ENCODE results near the gene TMEM198.
A peak's percentile ranks its signal among the peaks of the same experiment; 100 is the strongest.

Gene TMEM198

GRCh38 chr2:219533930-219534661 lies 9.7 kb upstream of the TMEM198 start:
- TF ChIP-seq CTCF (IDR thresholded peaks at IDR 0.05; ENCODE audit: insufficient read depth, low read depth, low read length, missing control alignments): no peak
- H3K4me3 ChIP-seq (ENCODE audit: low read length): no peak overlapping the region
- DNase-seq (ENCODE audit: low read depth): peak; percentile 52

GRCh38 chr2:219536425-219536824 lies 7.4 kb upstream of the TMEM198 start:
- DNase-seq (ENCODE audit: low read depth): no peak
- no peak overlapping the region for H3K4me3 ChIP-seq (ENCODE audit: low read length)
- TF ChIP-seq CTCF (IDR thresholded peaks at IDR 0.05; ENCODE audit: insufficient read depth, low read depth, low read length, missing control alignments): no peak

GRCh38 chr2:219536967-219537366 lies 6.9 kb upstream of the TMEM198 start:
- no peak for DNase-seq (ENCODE audit: low read depth)
- H3K4me3 ChIP-seq (ENCODE audit: low read length): no peak overlapping the region
- TF ChIP-seq CTCF (IDR thresholded peaks at IDR 0.05; ENCODE audit: insufficient read depth, low read depth, low read length, missing control alignments): no peak

- H3K4me3 ChIP-seq (ENCODE audit: low read length): no peak overlapping the region
- no peak for DNase-seq (ENCODE audit: low read depth)
- peak; percentile 11 for TF ChIP-seq CTCF (IDR thresholded peaks at IDR 0.05; ENCODE audit: insufficient read depth, low read depth, low read length, missing control alignments)
Measured at GRCh38 chr2:219537657-219538488, 6.0 kb upstream of the TMEM198 start.

GRCh38 chr2:219538504-219538951 lies 5.3 kb upstream of the TMEM198 start:
- no peak overlapping the region for H3K4me3 ChIP-seq (ENCODE audit: low read length)
- peak; percentile 37 for DNase-seq (ENCODE audit: low read depth)
- no peak for TF ChIP-seq CTCF (IDR thresholded peaks at IDR 0.05; ENCODE audit: insufficient read depth, low read depth, low read length, missing control alignments)

GRCh38 chr2:219538956-219539788 lies 4.7 kb upstream of the TMEM198 start:
- no peak for TF ChIP-seq CTCF (IDR thresholded peaks at IDR 0.05; ENCODE audit: insufficient read depth, low read depth, low read length, missing control alignments)
- DNase-seq (ENCODE audit: low read depth): no peak
- no peak overlapping the region for H3K4me3 ChIP-seq (ENCODE audit: low read length)

Measured in epithelial cell of esophagus (primary cell).